Astrocyte (in vitro differentiated cells and primary cell): ENCODE results near the gene HOXA11. TPM values are rescaled to one million over a fixed set of nuclear protein-coding genes. Genes with fewer than 3 reads are reported as not detected.

ENCODE experiments used
- DNase-seq: peaks from one replicate; pipeline ENCODE4 v3.0.0-alpha.2; 2010; ENCODE audit warnings: low read depth
- FAIRE-seq: peaks from 2 replicates; lab custom pipeline; 2011; peaks lifted over from hg19 to GRCh38; lab: Jason Lieb, UNC
- H2AFZ ChIP-seq: 2 replicates; pipeline ENCODE4 v1.6.0; 2012; ENCODE audit warnings: low read depth, low read length, inconsistent platforms
- H3K27ac ChIP-seq: 2 replicates; pipeline ENCODE4 v1.5.1; 2011; ENCODE audit warnings: low read depth, low read length, inconsistent platforms
- H3K27me3 ChIP-seq: 2 replicates; pipeline ENCODE4 v1.6.0; 2011; ENCODE audit warnings: low read length, inconsistent platforms; ENCODE audit not compliant: insufficient read depth
- H3K36me3 ChIP-seq: 2 replicates; pipeline ENCODE4 v1.5.1; 2011; ENCODE audit warnings: low read length, inconsistent platforms; ENCODE audit not compliant: insufficient read depth
- H3K4me1 ChIP-seq: 2 replicates; pipeline ENCODE4 v1.5.1; 2011; ENCODE audit warnings: low read length, inconsistent platforms; ENCODE audit not compliant: insufficient read depth
- H3K4me2 ChIP-seq: 2 replicates; pipeline ENCODE4 v1.6.0; 2012; ENCODE audit warnings: low read length, inconsistent platforms
- H3K4me3 ChIP-seq: 2 replicates; pipeline ENCODE4 v1.5.1; 2011; ENCODE audit warnings: low read depth, mild to moderate bottlenecking, low read length, inconsistent platforms; ENCODE audit not compliant: insufficient read depth
- H3K79me2 ChIP-seq: 2 replicates; pipeline ENCODE4 v1.6.0; 2012; ENCODE audit warnings: mild to moderate bottlenecking, low read length, inconsistent platforms; ENCODE audit not compliant: insufficient read depth
- H3K9ac ChIP-seq: 2 replicates; pipeline ENCODE4 v1.6.0; 2012; ENCODE audit warnings: mild to moderate bottlenecking, low read length, inconsistent platforms
- H3K9me3 ChIP-seq: 2 replicates; pipeline ENCODE4 v1.5.1; 2012; ENCODE audit warnings: low read depth, mild to moderate bottlenecking, low read length, inconsistent platforms; ENCODE audit not compliant: insufficient read depth
- H4K20me1 ChIP-seq: 2 replicates; pipeline ENCODE4 v1.6.0; 2012; ENCODE audit warnings: low read length, inconsistent platforms; ENCODE audit not compliant: insufficient read depth
- H3K27ac Mint-ChIP-seq: one replicate; pipeline ENCODE4 v1.8.0; 2021; ENCODE audit warnings: mild to moderate bottlenecking, mixed read lengths; ENCODE audit not compliant: unreplicated experiment
- H3K27me3 Mint-ChIP-seq: one replicate; pipeline ENCODE4 v1.8.0; 2021; ENCODE audit warnings: low read depth, mixed read lengths; ENCODE audit not compliant: unreplicated experiment
- H3K36me3 Mint-ChIP-seq: one replicate; pipeline ENCODE4 v1.8.0; 2021; ENCODE audit warnings: low read depth, mixed read lengths; ENCODE audit not compliant: unreplicated experiment
- H3K4me1 Mint-ChIP-seq: one replicate; pipeline ENCODE4 v1.8.0; 2021; ENCODE audit warnings: low read depth, mixed read lengths; ENCODE audit not compliant: unreplicated experiment
- H3K4me3 Mint-ChIP-seq: one replicate; pipeline ENCODE4 v1.8.0; 2021; ENCODE audit warnings: mild to moderate bottlenecking, moderate library complexity, mixed read lengths; ENCODE audit not compliant: unreplicated experiment
- H3K9me3 Mint-ChIP-seq: one replicate; pipeline ENCODE4 v1.8.0; 2021; ENCODE audit warnings: mild to moderate bottlenecking, mixed read lengths; ENCODE audit not compliant: unreplicated experiment
- EZH2 ChIP-seq: IDR thresholded peaks from 2 replicates; pipeline ENCODE4 v1.6.1; 2012; ENCODE audit warnings: mild to moderate bottlenecking, low read length, inconsistent platforms; ENCODE audit not compliant: insufficient read depth
- total RNA-seq: library from RNA; stranded (reverse); gene quantifications from 2 replicates; pipeline ENCODE4 v1.2.1, GENCODE V29; 2021
- TF ChIP-seq, protein P1 (sequence below): IDR thresholded peaks from 2 replicates; pipeline ENCODE4 v1.5.1; 2011; ENCODE audit warnings: low read depth, mild to moderate bottlenecking, inconsistent platforms, low read length, moderate library complexity; ENCODE audit not compliant: insufficient read depth

HOXA11 gene
- total RNA-seq, 1 donor from 2014 or later, result not detected

DNA sequence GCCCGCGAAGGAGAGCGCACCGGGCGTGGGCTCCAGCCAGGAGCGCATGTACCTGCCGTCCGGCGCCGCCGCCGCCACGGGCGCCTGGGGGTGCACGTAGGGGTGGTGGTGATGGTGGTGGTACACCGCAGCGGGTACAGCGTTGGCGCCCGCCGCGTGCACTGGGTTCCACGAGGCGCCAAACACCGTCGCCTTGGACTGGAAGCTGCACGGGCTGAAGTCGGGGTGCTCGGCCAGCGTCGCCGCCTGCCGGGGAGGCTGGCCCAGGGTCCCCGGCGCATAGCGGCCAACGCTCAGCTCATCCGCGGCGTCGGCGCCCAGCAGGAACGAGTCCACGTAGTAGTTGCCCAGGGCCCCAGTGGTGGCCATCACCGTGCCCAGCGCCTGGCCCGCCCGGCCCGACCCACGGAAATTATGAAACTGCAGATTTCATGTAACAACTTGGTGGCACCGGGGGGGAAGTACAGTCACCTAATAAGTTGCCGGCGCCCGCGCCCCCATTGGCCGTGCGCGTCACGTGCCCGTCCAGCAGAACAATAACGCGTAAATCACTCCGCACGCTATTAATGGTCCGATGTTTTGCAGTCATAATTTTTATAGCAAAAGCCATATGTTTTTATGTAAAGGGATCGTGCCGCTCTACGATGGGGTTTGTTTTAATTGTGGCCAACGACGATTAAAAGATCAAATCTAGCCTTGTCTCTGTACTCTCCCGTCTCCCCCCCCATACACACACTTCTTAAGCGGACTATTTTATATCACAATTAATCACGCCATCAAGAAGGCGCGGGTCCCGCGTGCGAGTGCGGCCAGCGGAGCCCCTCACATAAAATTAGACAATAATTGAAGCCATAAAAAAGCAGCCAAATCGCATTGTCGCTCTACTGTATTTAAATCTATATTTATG lies 19.7 kb downstream of the HOXA11 start, which contains the start of gene HOXA9:
Gene HOXA9 (minus strand): TSS at position 449 of the 907 bp plus-strand sequence. CDS start 80 bp downstream, at position 369.
- FAIRE-seq (no peak), DNase-seq (no peak)
- H3K79me2 ChIP-seq, result no peaks in the 10 kb centered on the region
- H4K20me1 ChIP-seq, result no peaks in the 10 kb centered on the region
- peaks cover 9% of the 10 kb centered on the region for H3K9me3 ChIP-seq
- no peaks in the 10 kb centered on the region for H3K4me1 ChIP-seq
- no peak within 1 kb of the TSS for H3K9ac ChIP-seq
- Mint-ChIP-seq H3K9me3 (peaks cover 24% of the 10 kb centered on the region), H3K4me3 (no peak within 1 kb of the TSS), H3K27ac (peak within 1 kb of the TSS; percentile 77), H3K4me1 (no peaks in the 10 kb centered on the region), H3K27me3 (peaks cover 71% of the 10 kb centered on the region), H3K36me3 (no peaks in the 10 kb centered on the region)
- H3K36me3 ChIP-seq, result no peaks in the 10 kb centered on the region
- H3K4me2 ChIP-seq, result no peak within 1 kb of the TSS
- H2AFZ ChIP-seq, result no peak within 1 kb of the TSS
- no peak within 1 kb of the TSS for H3K27ac ChIP-seq
- H3K27me3 ChIP-seq, result peaks cover 92% of the 10 kb centered on the region
- no peak within 1 kb of the TSS for H3K4me3 ChIP-seq
- TF ChIP-seq, protein P1, sequence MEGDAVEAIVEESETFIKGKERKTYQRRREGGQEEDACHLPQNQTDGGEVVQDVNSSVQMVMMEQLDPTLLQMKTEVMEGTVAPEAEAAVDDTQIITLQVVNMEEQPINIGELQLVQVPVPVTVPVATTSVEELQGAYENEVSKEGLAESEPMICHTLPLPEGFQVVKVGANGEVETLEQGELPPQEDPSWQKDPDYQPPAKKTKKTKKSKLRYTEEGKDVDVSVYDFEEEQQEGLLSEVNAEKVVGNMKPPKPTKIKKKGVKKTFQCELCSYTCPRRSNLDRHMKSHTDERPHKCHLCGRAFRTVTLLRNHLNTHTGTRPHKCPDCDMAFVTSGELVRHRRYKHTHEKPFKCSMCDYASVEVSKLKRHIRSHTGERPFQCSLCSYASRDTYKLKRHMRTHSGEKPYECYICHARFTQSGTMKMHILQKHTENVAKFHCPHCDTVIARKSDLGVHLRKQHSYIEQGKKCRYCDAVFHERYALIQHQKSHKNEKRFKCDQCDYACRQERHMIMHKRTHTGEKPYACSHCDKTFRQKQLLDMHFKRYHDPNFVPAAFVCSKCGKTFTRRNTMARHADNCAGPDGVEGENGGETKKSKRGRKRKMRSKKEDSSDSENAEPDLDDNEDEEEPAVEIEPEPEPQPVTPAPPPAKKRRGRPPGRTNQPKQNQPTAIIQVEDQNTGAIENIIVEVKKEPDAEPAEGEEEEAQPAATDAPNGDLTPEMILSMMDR, result no peak
- TF ChIP-seq EZH2, result peak; percentile 88

DNA sequence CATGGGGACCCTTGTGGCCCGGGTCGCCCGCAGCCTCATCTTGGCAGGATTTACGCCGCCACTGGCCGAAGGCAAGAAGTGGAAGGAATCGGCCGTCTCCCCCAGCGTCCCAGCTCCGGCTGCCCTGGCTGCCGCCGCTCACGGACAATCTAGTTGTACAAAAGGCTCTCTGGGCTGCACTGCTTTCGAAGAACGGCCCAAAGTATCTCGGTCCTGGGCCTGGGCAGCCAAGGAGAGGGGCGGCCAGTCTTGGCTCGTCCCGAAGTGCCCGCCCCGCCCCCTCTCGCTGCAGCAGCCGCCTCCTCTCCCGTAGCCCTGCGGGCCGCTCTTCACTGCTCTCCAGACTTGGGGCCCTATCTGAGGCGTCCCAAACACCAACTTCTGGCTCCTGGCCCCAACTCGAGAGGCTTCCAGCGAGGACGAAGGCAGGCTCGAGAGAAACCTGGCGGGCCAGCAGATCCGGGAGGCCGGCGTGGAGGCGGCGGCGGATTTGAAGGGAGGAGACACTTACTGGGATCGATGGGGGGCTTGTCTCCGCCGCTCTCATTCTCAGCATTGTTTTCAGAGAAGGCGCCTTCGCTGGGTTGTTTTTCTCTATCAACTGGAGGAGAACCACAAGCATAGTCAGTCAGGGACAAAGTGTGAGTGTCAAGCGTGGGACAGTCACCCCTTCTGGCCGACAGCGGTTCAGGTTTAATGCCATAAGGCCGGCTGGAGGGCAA lies 20.5 kb downstream of the HOXA11 start:
- DNase-seq, result no peak
- Histone ChIP-seq H3K27me3 (peaks cover 94% of the 10 kb centered on the region), H3K4me2 (no peak overlapping the region), H3K4me1 (no peaks in the 10 kb centered on the region), H3K36me3 (no peaks in the 10 kb centered on the region), H3K4me3 (no peak overlapping the region), H3K27ac (no peak overlapping the region), H4K20me1 (no peaks in the 10 kb centered on the region), H3K9ac (no peak overlapping the region), H2AFZ (no peak overlapping the region), H3K9me3 (peaks cover 9% of the 10 kb centered on the region), H3K79me2 (no peaks in the 10 kb centered on the region)
- TF ChIP-seq, protein P1, result no peak
- TF ChIP-seq EZH2, result no peak
- Mint-ChIP-seq H3K4me1 (no peaks in the 10 kb centered on the region), H3K9me3 (peaks cover 25% of the 10 kb centered on the region), H3K36me3 (no peaks in the 10 kb centered on the region), H3K27me3 (peaks cover 76% of the 10 kb centered on the region), H3K4me3 (no peak overlapping the region), H3K27ac (peak overlapping the region; percentile 80)
- no peak for FAIRE-seq
